A549 (cell line): ENCODE data around the gene COPS9. TPM values are rescaled to one million over a fixed set of nuclear protein-coding genes. Genes with fewer than 3 reads are reported as not detected.

Experiments used
- ATAC-seq, 2 experiments: fragments of 200-7000 bp in 1 of 2; fragments of >200 bp in 1 of 2; cut with Nextera tagmentation in 1 of 2; cut with Tn5 transposase in 1 of 2; 3 replicates each; pipeline versions ENCODE4 v1.8.0 to v1.9.1; 2018 to 2020; ENCODE audit warnings: mild to moderate bottlenecking in 1 of 2, moderate library complexity in 1 of 2
- CTCF ChIA-PET: fragments of 300-600 bp; sonication (Branson Sonifier 250); formaldehyde crosslinking; extraction: SDS; loops from one replicate; lab custom pipeline; 2021; ENCODE audit warnings: antibody characterized with exemption, inconsistent platforms; lab: Yijun Ruan, JAX
- POLR2A ChIA-PET: fragments of 350-600 bp; formaldehyde crosslinking; extraction: SDS; loops from one replicate; lab custom pipeline; 2021; ENCODE audit warnings: antibody characterized with exemption, inconsistent platforms; lab: Yijun Ruan, JAX
- DNase-seq, 2 experiments: peaks; one replicate each; pipeline versions ENCODE4 v3.0.0 to v3.0.0-alpha.2; 2011 to 2016; ENCODE audit warnings: low read depth in 1 of 2, low spot score in 1 of 2
- FAIRE-seq: peaks from 2 replicates; lab custom pipeline; 2011; peaks lifted over from hg19 to GRCh38; lab: Jason Lieb, UNC
- H3K27ac ChIP-seq, 2 experiments: fragments of >200 bp; sonication (Bioruptor Twin); formaldehyde crosslinking; 3 replicates each; pipeline ENCODE4 v1.5.1; 2016 to 2017
- H3K4me1 ChIP-seq: fragments of >200 bp; sonication (Bioruptor Twin); formaldehyde crosslinking; 3 replicates; pipeline ENCODE4 v1.6.1; 2016
- H3K4me2 ChIP-seq: fragments of >200 bp; sonication (Bioruptor Twin); formaldehyde crosslinking; 3 replicates; pipeline ENCODE4 v1.6.1; 2016
- H3K4me3 ChIP-seq: fragments of >200 bp; sonication (Bioruptor Twin); formaldehyde crosslinking; 3 replicates; pipeline ENCODE4 v1.5.1; 2016
- H3K9me3 ChIP-seq: fragments of >200 bp; sonication (Bioruptor Twin); formaldehyde crosslinking; 3 replicates; pipeline ENCODE4 v1.6.1; 2016
- CBX8 ChIP-seq: fragments of 200-600 bp; sonication (generic); IDR thresholded peaks from 2 replicates; pipeline ENCODE4 v1.6.1; 2016
- CEBPB ChIP-seq, 2 experiments: fragments of >200 bp in 1 of 2; sonication (Bioruptor Twin) in 1 of 2; formaldehyde crosslinking in 1 of 2; IDR thresholded peaks; 2 replicates each; pipeline ENCODE4 v1.6.1; 2012 to 2016
- CHD2 ChIP-seq: fragments of 150-350 bp; IDR thresholded peaks from 2 replicates; pipeline ENCODE4 v1.6.1; 2014; ENCODE audit warnings: low read length; ENCODE audit not compliant: partially characterized antibody
- EHF ChIP-seq: fragments of 250-450 bp; sonication (Bioruptor Pico); IDR thresholded peaks from 2 replicates; pipeline ENCODE4 v1.5.0; 2020; ENCODE audit warnings: mild to moderate bottlenecking
- FOSB ChIP-seq: fragments of 250-450 bp; sonication (Bioruptor Pico); IDR thresholded peaks from 2 replicates; pipeline ENCODE4 v1.5.0; 2020; ENCODE audit warnings: mild to moderate bottlenecking, moderate library complexity
- FOXS1 ChIP-seq: fragments of 250-450 bp; sonication (Bioruptor Pico); IDR thresholded peaks from 2 replicates; pipeline ENCODE4 v1.5.0; 2020; ENCODE audit warnings: mild to moderate bottlenecking, moderate library complexity
- GATA3 ChIP-seq: IDR thresholded peaks from 2 replicates; pipeline ENCODE4 v1.6.1; 2012; ENCODE audit warnings: borderline replicate concordance
- HMGXB4 ChIP-seq: fragments of 250-450 bp; sonication (Bioruptor Pico); IDR thresholded peaks from 2 replicates; pipeline ENCODE4 v1.5.0; 2021; ENCODE audit warnings: mild to moderate bottlenecking, moderate library complexity, borderline replicate concordance
- HOXA7 ChIP-seq: fragments of 250-450 bp; sonication (Bioruptor Pico); IDR thresholded peaks from 2 replicates; pipeline ENCODE4 v1.5.0; 2020; ENCODE audit warnings: mild to moderate bottlenecking, moderate library complexity
- JUN ChIP-seq, 2 experiments: fragments of >200 bp; sonication (Bioruptor Twin); formaldehyde crosslinking; IDR thresholded peaks; 2 replicates in 1 of 2; 3 replicates in 1 of 2; pipeline ENCODE4 v1.6.1; 2016 to 2017
- JUNB ChIP-seq: fragments of >200 bp; sonication (Bioruptor Twin); formaldehyde crosslinking; IDR thresholded peaks from 2 replicates; pipeline ENCODE4 v1.6.1; 2016
- MAFK ChIP-seq: fragments of 450-650 bp; IDR thresholded peaks from 2 replicates; pipeline ENCODE4 v1.6.1; 2014; ENCODE audit not compliant: partially characterized antibody
- MAZ ChIP-seq: fragments of 150-350 bp; IDR thresholded peaks from 2 replicates; pipeline ENCODE4 v1.6.1; 2014; ENCODE audit warnings: antibody characterized with exemption, low read depth, low read length, borderline replicate concordance
- NR3C1 ChIP-seq: fragments of >200 bp; sonication (Bioruptor Twin); formaldehyde crosslinking; IDR thresholded peaks from 3 replicates; pipeline ENCODE4 v1.6.1; 2017
- PHF8 ChIP-seq: fragments of 200-600 bp; sonication (generic); IDR thresholded peaks from 2 replicates; pipeline ENCODE4 v1.6.1; 2016; ENCODE audit warnings: low read depth, mild to moderate bottlenecking, antibody characterized with exemption, moderate library complexity, borderline replicate concordance
- POLR2A ChIP-seq: IDR thresholded peaks from 2 replicates; pipeline ENCODE4 v1.6.1; 2012; ENCODE audit warnings: mild to moderate bottlenecking, low read length
- RAD21 ChIP-seq, 2 experiments: fragments of >200 bp in 1 of 2; sonication (Bioruptor Twin) in 1 of 2; formaldehyde crosslinking in 1 of 2; IDR thresholded peaks in 1 of 2; conservative IDR thresholded peaks in 1 of 2; 2 replicates in 1 of 2; 3 replicates in 1 of 2; pipeline ENCODE4 v1.6.1; 2012 to 2018; ENCODE audit warnings: inconsistent platforms in 1 of 2
- RARB ChIP-seq: fragments of 250-450 bp; sonication (Bioruptor Pico); IDR thresholded peaks from 2 replicates; pipeline ENCODE4 v1.8.0; 2021; ENCODE audit warnings: mild to moderate bottlenecking, moderate library complexity
- RCOR1 ChIP-seq: fragments of 150-350 bp; IDR thresholded peaks from 2 replicates; pipeline ENCODE4 v1.6.1; 2014; ENCODE audit warnings: antibody characterized with exemption, low read length, low read depth
- SREBF2 ChIP-seq: fragments of 450-650 bp; IDR thresholded peaks from 2 replicates; pipeline ENCODE4 v1.6.1; 2014; ENCODE audit warnings: mild to moderate bottlenecking, moderate library complexity
- TP53 ChIP-seq: fragments of 250-450 bp; sonication (Bioruptor Pico); IDR thresholded peaks from 2 replicates; pipeline ENCODE4 v1.5.0; 2021; ENCODE audit warnings: mild to moderate bottlenecking, moderate library complexity
- ZFP36 ChIP-seq: fragments of 450-650 bp; IDR thresholded peaks from 2 replicates; pipeline ENCODE4 v1.6.1; 2014; ENCODE audit warnings: borderline replicate concordance; ENCODE audit not compliant: partially characterized antibody
- WGBS: methylation state at CpG from one replicate; pipeline ENCODE4 v1.1.6; 2017; ENCODE audit errors: missing lambda C conversion rate; 5-methylcytosine and 5-hydroxymethylcytosine counted together
- polyA plus RNA-seq, 4 experiments: library from polyadenylated mRNA; depleted of rRNA in 3 of 4; stranded (reverse); fragments of >200 nt; fragmentation: RNase III in 1 of 4; extraction: RNeasy Plus Mini Kit Qiagen cat#74134 plus additional on column Dnase treatment in 1 of 4; gene quantifications; 2 replicates in 3 of 4; 3 replicates in 1 of 4; pipeline ENCODE4 v1.2.3, GENCODE V29; 2011 to 2017
- TF ChIP-seq, protein P1 (sequence below): fragments of >200 bp; sonication (Bioruptor Twin); formaldehyde crosslinking; IDR thresholded peaks from 3 replicates; pipeline ENCODE4 v1.5.1; 2016
- TF ChIP-seq, protein P2 (sequence below): IDR thresholded peaks from 2 replicates; pipeline ENCODE4 v1.6.1; 2012
- TF ChIP-seq, protein P3 (sequence below): IDR thresholded peaks from 2 replicates; pipeline ENCODE4 v1.6.1; 2012; ENCODE audit warnings: low read depth, borderline replicate concordance
- TF ChIP-seq, protein P4 (sequence below): fragments of 250-450 bp; sonication (Bioruptor Pico); IDR thresholded peaks from 2 replicates; pipeline ENCODE4 v1.5.0; 2020; ENCODE audit warnings: low read depth, mild to moderate bottlenecking, moderate library complexity

The COPS9 gene
- polyA plus RNA-seq, 2 of the 4 experiments (the other 2 are of a cell fraction) = 321 to 356 TPM

GRCh38 chr2:240179941-240180666 is 44.0 kb upstream of the COPS9 start:
- CTCF ChIA-PET = interaction anchor here (1.4 kb wide), 1 partner anchor 30 kb away, joined by 5 read pairs; no protein-coding TSS in a partner anchor
- Histone ChIP-seq H3K4me2 (no peak overlapping the region), H3K4me3 (no peak overlapping the region), H3K4me1 (no peaks in the 10 kb centered on the region), H3K27ac (no peak overlapping the region), H3K9me3 (no peaks in the 10 kb centered on the region)
- FAIRE-seq (no peak), DNase-seq (no peak), ATAC-seq (no peak)
- 59% methylated on average over 6 of the region's 8 CpGs for WGBS
- TF ChIP-seq, protein P1, sequence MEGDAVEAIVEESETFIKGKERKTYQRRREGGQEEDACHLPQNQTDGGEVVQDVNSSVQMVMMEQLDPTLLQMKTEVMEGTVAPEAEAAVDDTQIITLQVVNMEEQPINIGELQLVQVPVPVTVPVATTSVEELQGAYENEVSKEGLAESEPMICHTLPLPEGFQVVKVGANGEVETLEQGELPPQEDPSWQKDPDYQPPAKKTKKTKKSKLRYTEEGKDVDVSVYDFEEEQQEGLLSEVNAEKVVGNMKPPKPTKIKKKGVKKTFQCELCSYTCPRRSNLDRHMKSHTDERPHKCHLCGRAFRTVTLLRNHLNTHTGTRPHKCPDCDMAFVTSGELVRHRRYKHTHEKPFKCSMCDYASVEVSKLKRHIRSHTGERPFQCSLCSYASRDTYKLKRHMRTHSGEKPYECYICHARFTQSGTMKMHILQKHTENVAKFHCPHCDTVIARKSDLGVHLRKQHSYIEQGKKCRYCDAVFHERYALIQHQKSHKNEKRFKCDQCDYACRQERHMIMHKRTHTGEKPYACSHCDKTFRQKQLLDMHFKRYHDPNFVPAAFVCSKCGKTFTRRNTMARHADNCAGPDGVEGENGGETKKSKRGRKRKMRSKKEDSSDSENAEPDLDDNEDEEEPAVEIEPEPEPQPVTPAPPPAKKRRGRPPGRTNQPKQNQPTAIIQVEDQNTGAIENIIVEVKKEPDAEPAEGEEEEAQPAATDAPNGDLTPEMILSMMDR = no peak
- TF ChIP-seq TP53 (CRISPR knock-in tag) (no peak), GATA3 (no peak), NR3C1 (no peak), FOXS1 (no peak), HMGXB4 (CRISPR knock-in tag) (no peak), FOSB (CRISPR knock-in tag) (no peak), RAD21 (conservative IDR thresholded peaks at IDR 0.05 in 1 of 2, IDR thresholded peaks at IDR 0.05 in 1 of 2) (no peak), MAFK (no peak), POLR2A (no peak), HOXA7 (CRISPR knock-in tag) (no peak), JUN (IDR thresholded peaks at IDR 0.05) (no peak), MAZ (no peak)
- TF ChIP-seq, protein P2, sequence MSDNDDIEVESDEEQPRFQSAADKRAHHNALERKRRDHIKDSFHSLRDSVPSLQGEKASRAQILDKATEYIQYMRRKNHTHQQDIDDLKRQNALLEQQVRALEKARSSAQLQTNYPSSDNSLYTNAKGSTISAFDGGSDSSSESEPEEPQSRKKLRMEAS = no peak
- POLR2A ChIA-PET = no interaction called here

- H3K27ac ChIP-seq = no peak overlapping the region
- DNase-seq = no peak
- H3K9me3 ChIP-seq = no peaks in the 10 kb centered on the region
- no peak overlapping the region for H3K4me3 ChIP-seq
- ATAC-seq = no peak
- ChIA-PET CTCF (interaction anchor here (1.4 kb wide), 1 partner anchor 30 kb away, joined by 5 read pairs; no protein-coding TSS in a partner anchor), POLR2A (no interaction called here)
- 65% methylated on average over 7 of the region's 11 CpGs for WGBS
- no peak for FAIRE-seq
- H3K4me2 ChIP-seq = no peak overlapping the region
- no peak for TF ChIP-seq JUN (IDR thresholded peaks at IDR 0.05)
- TF ChIP-seq, protein P3, sequence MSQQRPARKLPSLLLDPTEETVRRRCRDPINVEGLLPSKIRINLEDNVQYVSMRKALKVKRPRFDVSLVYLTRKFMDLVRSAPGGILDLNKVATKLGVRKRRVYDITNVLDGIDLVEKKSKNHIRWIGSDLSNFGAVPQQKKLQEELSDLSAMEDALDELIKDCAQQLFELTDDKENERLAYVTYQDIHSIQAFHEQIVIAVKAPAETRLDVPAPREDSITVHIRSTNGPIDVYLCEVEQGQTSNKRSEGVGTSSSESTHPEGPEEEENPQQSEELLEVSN = no peak
- TF ChIP-seq CHD2 = no peak
- TF ChIP-seq RARB (CRISPR knock-in tag) = no peak
- no peak for TF ChIP-seq NR3C1
- no peak for TF ChIP-seq PHF8
- TF ChIP-seq, protein P4, sequence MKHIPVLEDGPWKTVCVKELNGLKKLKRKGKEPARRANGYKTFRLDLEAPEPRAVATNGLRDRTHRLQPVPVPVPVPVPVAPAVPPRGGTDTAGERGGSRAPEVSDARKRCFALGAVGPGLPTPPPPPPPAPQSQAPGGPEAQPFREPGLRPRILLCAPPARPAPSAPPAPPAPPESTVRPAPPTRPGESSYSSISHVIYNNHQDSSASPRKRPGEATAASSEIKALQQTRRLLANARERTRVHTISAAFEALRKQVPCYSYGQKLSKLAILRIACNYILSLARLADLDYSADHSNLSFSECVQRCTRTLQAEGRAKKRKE (CRISPR knock-in tag) = no peak
- TF ChIP-seq RAD21 (conservative IDR thresholded peaks at IDR 0.05 in 1 of 2, IDR thresholded peaks at IDR 0.05 in 1 of 2) = no peak
- TF ChIP-seq EHF (CRISPR knock-in tag) = no peak
- no peak for TF ChIP-seq SREBF2
- no peak for TF ChIP-seq CBX8
- no peak for TF ChIP-seq GATA3
- no peak for TF ChIP-seq POLR2A
- TF ChIP-seq HMGXB4 (CRISPR knock-in tag) = no peak
- TF ChIP-seq JUNB = no peak
- no peak for TF ChIP-seq CEBPB (IDR thresholded peaks at IDR 0.05)
- TF ChIP-seq ZFP36 = no peak
- no peak for TF ChIP-seq RCOR1
- no peaks in the 10 kb centered on the region for H3K4me1 ChIP-seq
Observed at GRCh38 chr2:240179186-240179815, 43.2 kb upstream of the COPS9 start.
